Testis (tissue), 3 donors: ENCODE data around the gene CDKN3. TPM values are rescaled to one million over a fixed set of nuclear protein-coding genes. Genes with fewer than 3 reads are reported as not detected.

Source experiments
- DNase-seq: peaks from one replicate; pipeline ENCODE4 v3.0.0-alpha.2; 2019
- H3K27ac ChIP-seq, 2 donors: fragments of 200-600 bp; sonication (generic); one replicate each; pipeline ENCODE4 v1.5.1; 2019
- H3K27me3 ChIP-seq: fragments of 200-600 bp; sonication (generic); one replicate; pipeline ENCODE4 v1.5.1; 2019
- H3K36me3 ChIP-seq: fragments of 200-600 bp; sonication (generic); one replicate; pipeline ENCODE4 v1.5.1; 2017; ENCODE audit warnings: low read depth; ENCODE audit errors: missing control alignments
- H3K4me1 ChIP-seq: fragments of 200-600 bp; sonication (generic); one replicate; pipeline ENCODE4 v1.5.1; 2019
- H3K4me3 ChIP-seq, 2 donors: fragments of 200-600 bp; sonication (generic); one replicate each; pipeline ENCODE4 v1.5.1; 2017 to 2019
- H3K9me3 ChIP-seq: fragments of 200-600 bp; sonication (generic); one replicate; pipeline ENCODE4 v1.5.1; 2017
- CTCF ChIP-seq, 3 experiments: fragments of 450-650 bp in 2 of 3; fragments of 200-600 bp in 1 of 3; sonication (generic) in 1 of 3; IDR thresholded peaks; one replicate each; pipeline ENCODE4 v1.5.1; 2016 to 2019; ENCODE audit warnings: antibody characterized with exemption in 3 of 3, mild to moderate bottlenecking in 2 of 3, moderate library complexity in 1 of 3
- POLR2A ChIP-seq: fragments of 450-650 bp; IDR thresholded peaks from one replicate; pipeline ENCODE4 v1.6.1; 2017; ENCODE audit warnings: antibody characterized with exemption, mild to moderate bottlenecking, moderate library complexity
- WGBS, 2 donors: methylation state at CpG; one replicate each; pipeline ENCODE4 v1.1.5; 2018; 5-methylcytosine and 5-hydroxymethylcytosine counted together
- intact Hi-C: fragments of 100-400 bp; cut with DNase I; formaldehyde crosslinking; loops from one replicate; pipeline ENCODE4 v1.15.1; 2023; ENCODE audit warnings: low total_unique reads
- polyA plus RNA-seq: library from polyadenylated mRNA; stranded (reverse); fragments of 350-450 nt; fragmentation: Illumina TruSeq; extraction: RNeasy Lipid Tissue Mini Kit (QIAGEN cat#74804); gene quantifications from one replicate; pipeline ENCODE4 v1.2.3, GENCODE V29; 2014; ENCODE audit warnings: low read depth, low replicate concordance; ENCODE audit not compliant: insufficient read depth
- total RNA-seq, 2 donors: library from RNA; depleted of rRNA; stranded (reverse); fragments of >200 nt; gene quantifications; one replicate each; pipeline ENCODE4 v1.2.3, GENCODE V29; 2016

Gene CDKN3
- total and polyA plus RNA-seq, 3 donors from 2014 or later, result 99.0 to 398 (median 160) TPM

GRCh38 chr14:54410215-54410614 is 13.4 kb downstream of the CDKN3 start:
- intact Hi-C loops, result no loop called here
- Histone ChIP-seq H3K4me3 (no peak overlapping the region), H3K27ac (no peak overlapping the region), H3K9me3 (no peaks in the 10 kb centered on the region), H3K27me3 (no peaks in the 10 kb centered on the region), H3K4me1 (no peaks in the 10 kb centered on the region), H3K36me3 (no peaks in the 10 kb centered on the region)
- DNase-seq, result no peak
- TF ChIP-seq CTCF (IDR thresholded peaks at IDR 0.05) (no peak), POLR2A (no peak)
- WGBS, 2 donors, result 93 to 100% methylated on average over 1 of the region's 1 CpG

GRCh38 chr14:54411371-54411770 is 14.6 kb downstream of the CDKN3 start:
- no peak for DNase-seq
- Histone ChIP-seq H3K27me3 (no peaks in the 10 kb centered on the region), H3K36me3 (no peaks in the 10 kb centered on the region), H3K9me3 (no peaks in the 10 kb centered on the region), H3K27ac (no peak overlapping the region), H3K4me1 (no peaks in the 10 kb centered on the region), H3K4me3 (no peak overlapping the region)
- TF ChIP-seq POLR2A (no peak), CTCF (IDR thresholded peaks at IDR 0.05) (no peak)
- intact Hi-C loops, result no loop called here
- 97 to 98% methylated on average over 3 of the region's 3 CpGs for WGBS, 2 donors

GRCh38 chr14:54420478-54421142 is 23.8 kb downstream of the CDKN3 start:
- DNase-seq, result peak; percentile 43
- no peaks in the 10 kb centered on the region for H3K27me3 ChIP-seq
- intact Hi-C loops, result no loop called here
- H3K9me3 ChIP-seq, result no peaks in the 10 kb centered on the region
- TF ChIP-seq POLR2A (no peak), CTCF (IDR thresholded peaks at IDR 0.05) (peak; percentile 37 to 52 (median 43))
- no peaks in the 10 kb centered on the region for H3K36me3 ChIP-seq
- 42 to 47% methylated on average over 6 to 7 of the region's 7 CpGs for WGBS, 2 donors
- no peaks in the 10 kb centered on the region for H3K4me1 ChIP-seq
- H3K27ac ChIP-seq, result no peak overlapping the region
- no peak overlapping the region for H3K4me3 ChIP-seq

GRCh38 chr14:54423991-54424390 is 27.2 kb downstream of the CDKN3 start:
- no peak for DNase-seq
- no peak for TF ChIP-seq CTCF (IDR thresholded peaks at IDR 0.05)
- no peak for TF ChIP-seq POLR2A
- Histone ChIP-seq H3K9me3 (no peaks in the 10 kb centered on the region), H3K4me3 (no peak overlapping the region), H3K27ac (no peak overlapping the region), H3K4me1 (no peaks in the 10 kb centered on the region), H3K27me3 (no peaks in the 10 kb centered on the region), H3K36me3 (no peaks in the 10 kb centered on the region)
- intact Hi-C loops, result no loop called here

GRCh38 chr14:54424479-54424901 is 27.7 kb downstream of the CDKN3 start:
- intact Hi-C loops, result no loop called here
- no peaks in the 10 kb centered on the region for H3K4me1 ChIP-seq
- no peaks in the 10 kb centered on the region for H3K27me3 ChIP-seq
- H3K27ac ChIP-seq, result no peak overlapping the region
- no peak for DNase-seq
- TF ChIP-seq CTCF (IDR thresholded peaks at IDR 0.05) (no peak), POLR2A (no peak)
- H3K36me3 ChIP-seq, result no peaks in the 10 kb centered on the region
- H3K4me3 ChIP-seq, result no peak overlapping the region
- WGBS, 2 donors, result 76 to 80% methylated on average over 4 of the region's 4 CpGs
- H3K9me3 ChIP-seq, result no peaks in the 10 kb centered on the region
